ENCODE data around the gene QSOX2.

GRCh38 chr9:136209232-136209631 lies 36.4 kb downstream of the QSOX2 start:
- no peak for TF ChIP-seq PBX3 (CRISPR knock-in tag; IDR thresholded peaks at IDR 0.05)
- TF ChIP-seq ZBTB26 (tag by site-specific recombination; optimal IDR thresholded peaks at IDR 0.05) = no peak
- TF ChIP-seq ZFP41 (tag by site-specific recombination; IDR thresholded peaks at IDR 0.05; ENCODE audit: borderline replicate concordance) = no peak
- TF ChIP-seq CTCF (tag by site-specific recombination; IDR thresholded peaks at IDR 0.05) = no peak

All from HEK293 (cell line).